RWPE2 (cell line): ENCODE measurements around the gene SLC22A6.

ENCODE experiments used
- ATAC-seq: fragments of 200-7000 bp; cut with Tn5 transposase; 3 replicates; pipeline ENCODE4 v1.9.1; 2021; ENCODE audit warnings: low read depth
- DNase-seq: peaks from one replicate; pipeline ENCODE4 v3.0.0-alpha.2; 2020; ENCODE audit warnings: low spot score
- H3K27ac ChIP-seq: fragments of 450-650 bp; 2 replicates; pipeline ENCODE4 v1.5.1; 2017; ENCODE audit warnings: mild to moderate bottlenecking; ENCODE audit not compliant: poor library complexity, severe bottlenecking
- H3K27me3 ChIP-seq: fragments of 250-450 bp; sonication (Bioruptor Pico); 2 replicates; pipeline ENCODE4 v1.5.1; 2021; ENCODE audit warnings: mild to moderate bottlenecking, moderate library complexity; ENCODE audit not compliant: insufficient read depth, poor library complexity, severe bottlenecking
- H3K36me3 ChIP-seq: fragments of 250-450 bp; sonication (Bioruptor Pico); 2 replicates; pipeline ENCODE4 v1.5.1; 2020; ENCODE audit warnings: low read depth, mild to moderate bottlenecking, moderate library complexity
- H3K4me1 ChIP-seq: fragments of 250-450 bp; sonication (Bioruptor Pico); 2 replicates; pipeline ENCODE4 v1.5.1; 2021; ENCODE audit warnings: mild to moderate bottlenecking, moderate library complexity; ENCODE audit not compliant: insufficient read depth, poor library complexity, severe bottlenecking
- H3K4me3 ChIP-seq: fragments of 250-450 bp; sonication (Bioruptor Pico); 2 replicates; pipeline ENCODE4 v1.5.1; 2021; ENCODE audit warnings: mild to moderate bottlenecking, moderate library complexity; ENCODE audit not compliant: severe bottlenecking
- H3K9me3 ChIP-seq: fragments of 250-450 bp; sonication (Bioruptor Pico); 2 replicates; pipeline ENCODE4 v1.5.1; 2021; ENCODE audit warnings: mild to moderate bottlenecking, moderate library complexity; ENCODE audit not compliant: severe bottlenecking
- CTCF ChIP-seq: fragments of 450-650 bp; IDR thresholded peaks from one replicate; pipeline ENCODE4 v1.5.1; 2017; ENCODE audit warnings: mild to moderate bottlenecking, moderate library complexity; ENCODE audit not compliant: poor library complexity, severe bottlenecking

Gene SLC22A6

GRCh38 chr11:63015521-63016215, 30.9 kb upstream of the SLC22A6 start, which contains the start of gene SLC22A8:
Gene SLC22A8, minus strand, starts transcription at chr11:63015841. Its CDS starts 883 bp downstream, at chr11:63014958.
- no peak for TF ChIP-seq CTCF
- H3K4me3 ChIP-seq, result no peak within 1 kb of the TSS
- DNase-seq (no peak), ATAC-seq (no peak)
- H3K4me1 ChIP-seq, result no peaks in the 10 kb centered on the region
- H3K27me3 ChIP-seq, result no peaks in the 10 kb centered on the region
- H3K36me3 ChIP-seq, result no peaks in the 10 kb centered on the region
- no peaks in the 10 kb centered on the region for H3K9me3 ChIP-seq
- no peak within 1 kb of the TSS for H3K27ac ChIP-seq

GRCh38 chr11:63014408-63015055, 29.8 kb upstream of the SLC22A6 start:
- ATAC-seq, result no peak
- Histone ChIP-seq H3K9me3 (no peaks in the 10 kb centered on the region), H3K4me1 (no peaks in the 10 kb centered on the region), H3K27ac (no peak overlapping the region), H3K4me3 (no peak overlapping the region), H3K36me3 (no peaks in the 10 kb centered on the region), H3K27me3 (no peaks in the 10 kb centered on the region)
- no peak for DNase-seq
- TF ChIP-seq CTCF, result no peak

- Histone ChIP-seq H3K36me3 (no peaks in the 10 kb centered on the region), H3K4me1 (no peaks in the 10 kb centered on the region), H3K9me3 (no peaks in the 10 kb centered on the region), H3K27me3 (no peaks in the 10 kb centered on the region), H3K27ac (no peak overlapping the region), H3K4me3 (no peak overlapping the region)
- DNase-seq (no peak), ATAC-seq (no peak)
- no peak for TF ChIP-seq CTCF
Measured at GRCh38 chr11:63012839-63013238, 28.1 kb upstream of the SLC22A6 start.

- Histone ChIP-seq H3K27ac (no peak overlapping the region), H3K27me3 (no peaks in the 10 kb centered on the region), H3K36me3 (no peaks in the 10 kb centered on the region), H3K4me3 (no peak overlapping the region), H3K9me3 (no peaks in the 10 kb centered on the region), H3K4me1 (no peaks in the 10 kb centered on the region)
- DNase-seq, result peak; percentile 30
- ATAC-seq, result no peak
- TF ChIP-seq CTCF, result no peak
Measured at GRCh38 chr11:63012430-63012829, 27.7 kb upstream of the SLC22A6 start.

- Histone ChIP-seq H3K4me3 (no peak overlapping the region), H3K27me3 (no peaks in the 10 kb centered on the region), H3K4me1 (no peaks in the 10 kb centered on the region), H3K36me3 (no peaks in the 10 kb centered on the region), H3K9me3 (no peaks in the 10 kb centered on the region), H3K27ac (no peak overlapping the region)
- no peak for DNase-seq
- TF ChIP-seq CTCF, result no peak
- no peak for ATAC-seq
Measured at GRCh38 chr11:63010934-63011439, 26.2 kb upstream of the SLC22A6 start.
